ENCODE measurements around the gene TAS2R39.
A peak's percentile ranks its signal among the peaks of the same experiment; 100 is the strongest.
"Not testable (repeated sequence)": the region's sequence is repeated elsewhere in the genome, so short reads cannot be mapped to it uniquely, and the experiment has no call there.

TAS2R39 gene

GRCh38 chr7:143183024-143183423 lies at the start of gene TAS2R39:
Gene TAS2R39 (plus strand): TSS chr7:143183419. CDS start chr7:143183419, 0 bp downstream.
- no peak for DNase-seq (ENCODE audit: low read depth)

GRCh38 chr7:143147070-143147469 lies 36.1 kb upstream of the TAS2R39 start:
- DNase-seq (ENCODE audit: low read depth) = no peak

GRCh38 chr7:143148050-143148449 lies 35.2 kb upstream of the TAS2R39 start:
- DNase-seq (ENCODE audit: low read depth) = no peak

GRCh38 chr7:143148651-143149050 lies 34.6 kb upstream of the TAS2R39 start:
- no peak for DNase-seq (ENCODE audit: low read depth)

GRCh38 chr7:143150696-143151095 lies 32.5 kb upstream of the TAS2R39 start:
- not testable (repeated sequence) for DNase-seq (ENCODE audit: low read depth)

- DNase-seq (ENCODE audit: low read depth) = not testable (repeated sequence)
These were observed 24.6 kb upstream of the TAS2R39 start for GRCh38 chr7:143158617-143159016.

- no peak for DNase-seq (ENCODE audit: low read depth)
These were observed 11.5 kb upstream of the TAS2R39 start for GRCh38 chr7:143171697-143172096.

GRCh38 chr7:143172354-143172753 lies 10.9 kb upstream of the TAS2R39 start:
- DNase-seq (ENCODE audit: low read depth) = no peak

- no peak for DNase-seq (ENCODE audit: low read depth)
These were observed 7.1 kb upstream of the TAS2R39 start for GRCh38 chr7:143176128-143176527.

GRCh38 chr7:143177374-143178119 lies 5.7 kb upstream of the TAS2R39 start:
- no peak for DNase-seq (ENCODE audit: low read depth)

GRCh38 chr7:143180771-143181170 lies 2.4 kb upstream of the TAS2R39 start:
- not testable (repeated sequence) for DNase-seq (ENCODE audit: low read depth)

GRCh38 chr7:143181349-143181748 lies 1.9 kb upstream of the TAS2R39 start:
- DNase-seq (ENCODE audit: low read depth) = no peak

GRCh38 chr7:143185551-143185950 lies 2.3 kb downstream of the TAS2R39 start:
- DNase-seq (ENCODE audit: low read depth) = no peak

- DNase-seq (ENCODE audit: low read depth) = no peak
These were observed 5.8 kb downstream of the TAS2R39 start for GRCh38 chr7:143188994-143189393.

GRCh38 chr7:143193880-143194279 lies 10.7 kb downstream of the TAS2R39 start:
- DNase-seq (ENCODE audit: low read depth) = no peak

GRCh38 chr7:143199040-143199439 lies 15.8 kb downstream of the TAS2R39 start:
- DNase-seq (ENCODE audit: low read depth) = no peak

GRCh38 chr7:143202161-143202560 lies 18.9 kb downstream of the TAS2R39 start:
- no peak for DNase-seq (ENCODE audit: low read depth)

GRCh38 chr7:143203386-143203785 lies 20.2 kb downstream of the TAS2R39 start:
- no peak for DNase-seq (ENCODE audit: low read depth)

GRCh38 chr7:143205560-143206293 lies 22.5 kb downstream of the TAS2R39 start:
- no peak for DNase-seq (ENCODE audit: low read depth)

- DNase-seq (ENCODE audit: low read depth) = no peak
These were observed 27.3 kb downstream of the TAS2R39 start for GRCh38 chr7:143210541-143210940.

- not testable (repeated sequence) for DNase-seq (ENCODE audit: low read depth)
These were observed 30.3 kb downstream of the TAS2R39 start for GRCh38 chr7:143213478-143213877.

GRCh38 chr7:143214789-143215679 lies 31.8 kb downstream of the TAS2R39 start:
- peak; percentile 31 for DNase-seq (ENCODE audit: low read depth)
